Ishikawa (cell line): ENCODE measurements around the gene ETV3.

Experiments used
- CEBPB ChIP-seq: IDR thresholded peaks from 2 replicates; pipeline ENCODE4 v1.6.1; 2012
- CREB1 ChIP-seq: IDR thresholded peaks from 2 replicates; pipeline ENCODE4 v1.6.1; 2012; ENCODE audit warnings: low read depth
- EGR1 ChIP-seq: IDR thresholded peaks from 2 replicates; pipeline ENCODE4 v1.6.1; 2012
- EP300 ChIP-seq: IDR thresholded peaks from 2 replicates; pipeline ENCODE4 v1.6.1; 2012; ENCODE audit warnings: borderline replicate concordance
- RAD21 ChIP-seq: IDR thresholded peaks from 2 replicates; pipeline ENCODE4 v1.6.1; 2012; ENCODE audit warnings: low read depth
- TAF1 ChIP-seq: IDR thresholded peaks from 2 replicates; pipeline ENCODE4 v1.6.1; 2012; ENCODE audit warnings: low read depth, mild to moderate bottlenecking
- TCF12 ChIP-seq: IDR thresholded peaks from 2 replicates; pipeline ENCODE4 v1.6.1; 2012; ENCODE audit warnings: low read depth
- TF ChIP-seq, protein P1 (sequence below): IDR thresholded peaks from 2 replicates; pipeline ENCODE4 v1.6.1; 2012
- TF ChIP-seq, protein P2 (sequence below): IDR thresholded peaks from 2 replicates; pipeline ENCODE4 v1.6.1; 2012; ENCODE audit warnings: low read depth, mild to moderate bottlenecking
- TF ChIP-seq, protein P3 (sequence below): IDR thresholded peaks from 2 replicates; pipeline ENCODE4 v1.6.1; 2012

DNA sequence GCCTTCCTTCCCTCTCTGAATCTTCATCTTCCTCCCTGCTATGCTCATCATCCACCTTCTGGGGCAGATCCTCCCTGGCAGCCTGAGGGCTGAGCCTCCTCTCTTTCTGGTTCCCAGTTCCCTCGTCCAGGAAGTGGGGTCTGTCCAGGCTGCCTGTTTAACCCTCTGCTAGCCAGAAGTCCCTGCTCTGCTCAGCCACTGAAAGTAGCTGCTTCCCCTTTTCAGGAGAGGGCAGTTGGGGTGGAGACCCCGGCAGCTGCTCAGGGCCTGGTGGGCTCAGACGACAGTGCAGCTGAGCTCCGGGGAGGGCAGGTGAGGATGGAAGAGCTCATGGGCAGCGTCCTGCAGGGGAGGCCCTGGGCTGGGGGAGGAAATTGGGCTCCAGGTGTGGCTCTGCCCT is 43.1 kb upstream of the ETV3 start:
- no peak for TF ChIP-seq EGR1
- TF ChIP-seq RAD21 = no peak
- no peak for TF ChIP-seq EP300
- TF ChIP-seq CREB1 = no peak
- TF ChIP-seq, protein P1, sequence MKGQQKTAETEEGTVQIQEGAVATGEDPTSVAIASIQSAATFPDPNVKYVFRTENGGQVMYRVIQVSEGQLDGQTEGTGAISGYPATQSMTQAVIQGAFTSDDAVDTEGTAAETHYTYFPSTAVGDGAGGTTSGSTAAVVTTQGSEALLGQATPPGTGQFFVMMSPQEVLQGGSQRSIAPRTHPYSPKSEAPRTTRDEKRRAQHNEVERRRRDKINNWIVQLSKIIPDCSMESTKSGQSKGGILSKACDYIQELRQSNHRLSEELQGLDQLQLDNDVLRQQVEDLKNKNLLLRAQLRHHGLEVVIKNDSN = no peak
- TF ChIP-seq, protein P2, sequence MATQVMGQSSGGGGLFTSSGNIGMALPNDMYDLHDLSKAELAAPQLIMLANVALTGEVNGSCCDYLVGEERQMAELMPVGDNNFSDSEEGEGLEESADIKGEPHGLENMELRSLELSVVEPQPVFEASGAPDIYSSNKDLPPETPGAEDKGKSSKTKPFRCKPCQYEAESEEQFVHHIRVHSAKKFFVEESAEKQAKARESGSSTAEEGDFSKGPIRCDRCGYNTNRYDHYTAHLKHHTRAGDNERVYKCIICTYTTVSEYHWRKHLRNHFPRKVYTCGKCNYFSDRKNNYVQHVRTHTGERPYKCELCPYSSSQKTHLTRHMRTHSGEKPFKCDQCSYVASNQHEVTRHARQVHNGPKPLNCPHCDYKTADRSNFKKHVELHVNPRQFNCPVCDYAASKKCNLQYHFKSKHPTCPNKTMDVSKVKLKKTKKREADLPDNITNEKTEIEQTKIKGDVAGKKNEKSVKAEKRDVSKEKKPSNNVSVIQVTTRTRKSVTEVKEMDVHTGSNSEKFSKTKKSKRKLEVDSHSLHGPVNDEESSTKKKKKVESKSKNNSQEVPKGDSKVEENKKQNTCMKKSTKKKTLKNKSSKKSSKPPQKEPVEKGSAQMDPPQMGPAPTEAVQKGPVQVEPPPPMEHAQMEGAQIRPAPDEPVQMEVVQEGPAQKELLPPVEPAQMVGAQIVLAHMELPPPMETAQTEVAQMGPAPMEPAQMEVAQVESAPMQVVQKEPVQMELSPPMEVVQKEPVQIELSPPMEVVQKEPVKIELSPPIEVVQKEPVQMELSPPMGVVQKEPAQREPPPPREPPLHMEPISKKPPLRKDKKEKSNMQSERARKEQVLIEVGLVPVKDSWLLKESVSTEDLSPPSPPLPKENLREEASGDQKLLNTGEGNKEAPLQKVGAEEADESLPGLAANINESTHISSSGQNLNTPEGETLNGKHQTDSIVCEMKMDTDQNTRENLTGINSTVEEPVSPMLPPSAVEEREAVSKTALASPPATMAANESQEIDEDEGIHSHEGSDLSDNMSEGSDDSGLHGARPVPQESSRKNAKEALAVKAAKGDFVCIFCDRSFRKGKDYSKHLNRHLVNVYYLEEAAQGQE = no peak
- TF ChIP-seq, protein P3, sequence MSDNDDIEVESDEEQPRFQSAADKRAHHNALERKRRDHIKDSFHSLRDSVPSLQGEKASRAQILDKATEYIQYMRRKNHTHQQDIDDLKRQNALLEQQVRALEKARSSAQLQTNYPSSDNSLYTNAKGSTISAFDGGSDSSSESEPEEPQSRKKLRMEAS = no peak
- TF ChIP-seq TAF1 = no peak
- TF ChIP-seq TCF12 = no peak
- TF ChIP-seq CEBPB = no peak
